ENCODE results near the gene TMEM156. TPM values are rescaled to one million over a fixed set of nuclear protein-coding genes. Genes with fewer than 3 reads are reported as not detected.

TMEM156 gene
- total and polyA plus RNA-seq, 10 of the 15 experiments (the other 5 are each of a cell fraction or from before 2014, with no cell fraction given) = 20.8 to 48.3 (median 32.7) TPM

DNA sequence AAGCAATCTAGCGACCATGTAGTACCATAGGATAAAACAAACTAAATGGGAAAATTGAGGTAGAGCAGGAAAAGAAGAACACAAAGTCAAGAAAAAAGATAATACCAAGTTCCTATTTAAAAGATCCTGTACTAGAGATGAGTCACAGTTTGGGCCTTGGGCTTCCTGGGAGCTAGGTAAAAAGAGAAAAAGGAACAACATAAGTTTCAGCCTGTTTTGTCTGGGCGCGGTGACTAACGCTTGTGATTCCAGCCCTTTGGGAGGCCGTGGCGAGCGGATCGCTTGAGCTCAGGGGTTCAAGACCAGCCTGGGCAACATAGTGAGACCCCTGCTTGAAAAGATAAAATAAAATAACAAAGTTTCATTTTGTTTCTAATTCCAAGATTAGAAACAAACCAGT is 14.0 kb upstream of the TMEM156 start (continued):
- TF ChIP-seq, protein P1, sequence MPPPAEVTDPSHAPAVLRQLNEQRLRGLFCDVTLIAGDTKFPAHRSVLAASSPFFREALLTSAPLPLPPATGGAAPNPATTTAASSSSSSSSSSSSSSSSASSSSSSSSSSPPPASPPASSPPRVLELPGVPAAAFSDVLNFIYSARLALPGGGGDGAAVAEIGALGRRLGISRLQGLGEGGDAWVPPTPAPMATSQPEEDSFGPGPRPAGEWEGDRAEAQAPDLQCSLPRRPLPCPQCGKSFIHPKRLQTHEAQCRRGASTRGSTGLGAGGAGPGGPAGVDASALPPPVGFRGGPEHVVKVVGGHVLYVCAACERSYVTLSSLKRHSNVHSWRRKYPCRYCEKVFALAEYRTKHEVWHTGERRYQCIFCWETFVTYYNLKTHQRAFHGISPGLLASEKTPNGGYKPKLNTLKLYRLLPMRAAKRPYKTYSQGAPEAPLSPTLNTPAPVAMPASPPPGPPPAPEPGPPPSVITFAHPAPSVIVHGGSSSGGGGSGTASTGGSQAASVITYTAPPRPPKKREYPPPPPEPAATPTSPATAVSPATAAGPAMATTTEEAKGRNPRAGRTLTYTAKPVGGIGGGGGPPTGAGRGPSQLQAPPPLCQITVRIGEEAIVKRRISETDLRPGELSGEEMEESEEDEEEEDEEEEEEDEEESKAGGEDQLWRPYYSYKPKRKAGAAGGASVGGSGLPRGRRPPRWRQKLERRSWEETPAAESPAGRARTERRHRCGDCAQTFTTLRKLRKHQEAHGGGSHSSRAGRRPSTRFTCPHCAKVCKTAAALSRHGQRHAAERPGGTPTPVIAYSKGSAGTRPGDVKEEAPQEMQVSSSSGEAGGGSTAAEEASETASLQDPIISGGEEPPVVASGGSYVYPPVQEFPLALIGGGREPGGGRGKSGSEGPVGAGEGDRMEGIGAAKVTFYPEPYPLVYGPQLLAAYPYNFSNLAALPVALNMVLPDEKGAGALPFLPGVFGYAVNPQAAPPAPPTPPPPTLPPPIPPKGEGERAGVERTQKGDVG (CRISPR knock-in tag; IDR thresholded peaks at IDR 0.05) = no peak
- TF ChIP-seq YY1 (IDR thresholded peaks at IDR 0.05; ENCODE audit: low read depth, low read length) = no peak
- 0 out of 2 replicates have a peak, but pooled peaks have one; percentile 10 for TF ChIP-seq ATF7 (IDR thresholded peaks at IDR 0.05; ENCODE audit: low read depth)
- no peak for TF ChIP-seq TARDBP (IDR thresholded peaks at IDR 0.05; ENCODE audit: borderline replicate concordance)
- no peak for TF ChIP-seq ZNF384 (IDR thresholded peaks at IDR 0.05; ENCODE audit: borderline replicate concordance, low read depth, low read length)
- no peak for TF ChIP-seq BACH1 (IDR thresholded peaks at IDR 0.05; ENCODE audit: borderline replicate concordance)
- no peak; a peak in 1 of 4 replicates for TF ChIP-seq EP300 (IDR thresholded peaks at IDR 0.05; ENCODE audit: borderline replicate concordance in 1 of 2, control insufficient read depth in 1 of 2, low read depth in 2 of 2, low read length in 2 of 2)
- no peak for TF ChIP-seq MEF2A (IDR thresholded peaks at IDR 0.05; ENCODE audit: insufficient read depth, low read depth, low read length)
- TF ChIP-seq ASH2L (IDR thresholded peaks at IDR 0.05; ENCODE audit: borderline replicate concordance, low read depth) = no peak
- TF ChIP-seq EED (IDR thresholded peaks at IDR 0.05; ENCODE audit: low read depth) = peak; percentile 30
- peak; percentile 37; the same call in 1 of the 2 replicates for TF ChIP-seq IKZF1 (conservative IDR thresholded peaks at IDR 0.05)
- TF ChIP-seq, protein P2, sequence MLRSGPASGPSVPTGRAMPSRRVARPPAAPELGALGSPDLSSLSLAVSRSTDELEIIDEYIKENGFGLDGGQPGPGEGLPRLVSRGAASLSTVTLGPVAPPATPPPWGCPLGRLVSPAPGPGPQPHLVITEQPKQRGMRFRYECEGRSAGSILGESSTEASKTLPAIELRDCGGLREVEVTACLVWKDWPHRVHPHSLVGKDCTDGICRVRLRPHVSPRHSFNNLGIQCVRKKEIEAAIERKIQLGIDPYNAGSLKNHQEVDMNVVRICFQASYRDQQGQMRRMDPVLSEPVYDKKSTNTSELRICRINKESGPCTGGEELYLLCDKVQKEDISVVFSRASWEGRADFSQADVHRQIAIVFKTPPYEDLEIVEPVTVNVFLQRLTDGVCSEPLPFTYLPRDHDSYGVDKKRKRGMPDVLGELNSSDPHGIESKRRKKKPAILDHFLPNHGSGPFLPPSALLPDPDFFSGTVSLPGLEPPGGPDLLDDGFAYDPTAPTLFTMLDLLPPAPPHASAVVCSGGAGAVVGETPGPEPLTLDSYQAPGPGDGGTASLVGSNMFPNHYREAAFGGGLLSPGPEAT (IDR thresholded peaks at IDR 0.05; ENCODE audit: low read depth) = peak; percentile 24; the same call in 1 of the 2 replicates
- no peak for TF ChIP-seq RCOR1 (conservative IDR thresholded peaks at IDR 0.05; ENCODE audit: low read depth, low read length)
- TF ChIP-seq, protein P3, sequence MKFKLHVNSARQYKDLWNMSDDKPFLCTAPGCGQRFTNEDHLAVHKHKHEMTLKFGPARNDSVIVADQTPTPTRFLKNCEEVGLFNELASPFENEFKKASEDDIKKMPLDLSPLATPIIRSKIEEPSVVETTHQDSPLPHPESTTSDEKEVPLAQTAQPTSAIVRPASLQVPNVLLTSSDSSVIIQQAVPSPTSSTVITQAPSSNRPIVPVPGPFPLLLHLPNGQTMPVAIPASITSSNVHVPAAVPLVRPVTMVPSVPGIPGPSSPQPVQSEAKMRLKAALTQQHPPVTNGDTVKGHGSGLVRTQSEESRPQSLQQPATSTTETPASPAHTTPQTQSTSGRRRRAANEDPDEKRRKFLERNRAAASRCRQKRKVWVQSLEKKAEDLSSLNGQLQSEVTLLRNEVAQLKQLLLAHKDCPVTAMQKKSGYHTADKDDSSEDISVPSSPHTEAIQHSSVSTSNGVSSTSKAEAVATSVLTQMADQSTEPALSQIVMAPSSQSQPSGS (IDR thresholded peaks at IDR 0.05; ENCODE audit: low read length) = no peak
- TF ChIP-seq BHLHE40 (IDR thresholded peaks at IDR 0.05; ENCODE audit: borderline replicate concordance in 1 of 2, low read depth in 2 of 2, low read length in 1 of 2) = no peak
- TF ChIP-seq IKZF2 (IDR thresholded peaks at IDR 0.05) = peak; percentile 46 to 65; a peak in 3 of 4 replicates
- no peak for TF ChIP-seq BRCA1 (IDR thresholded peaks at IDR 0.05; ENCODE audit: low read depth, low read length)
- TF ChIP-seq KDM1A (IDR thresholded peaks at IDR 0.05; ENCODE audit: borderline replicate concordance) = no peak
- 0 out of 2 replicates have a peak, but pooled peaks have one; percentile 33 for TF ChIP-seq NBN (IDR thresholded peaks at IDR 0.05)

All from GM12878 (cell line).